ENCODE results near the gene ARSG. TPM values are rescaled to one million over a fixed set of nuclear protein-coding genes. Genes with fewer than 3 reads are reported as not detected.
A peak's percentile ranks its signal among the peaks of the same experiment; 100 is the strongest.

The ARSG gene
- total and polyA plus RNA-seq, 2 donors (not counting 3 experiments of a cell fraction or from before 2014, with no cell fraction given) = 3.9 to 7.0 TPM

GRCh38 chr17:68461122-68461539, 169.8 kb downstream of the ARSG start:
- CTCF ChIA-PET = interaction anchor here (1.2 to 8.0 kb wide), 6 partner anchors 20 to 518 kb away, joined by 3 to 35 read pairs (median 6); partner anchors contain the start of gene AMZ2
- Histone ChIP-seq H3K79me2 (ENCODE audit: control insufficient read depth, insufficient read depth, low read length) (no peaks in the 10 kb centered on the region), H3K9ac (replicated peaks; ENCODE audit: extremely low read depth, insufficient read depth, low read length) (no peak overlapping the region), H3K27me3 (ENCODE audit: control insufficient read depth in 2 of 2, insufficient read depth in 2 of 2, low read length in 2 of 2) (no peaks in the 10 kb centered on the region), H3K4me3 (replicated peaks in 1 of 3; ENCODE audit: insufficient read depth in 1 of 3, low read depth in 1 of 3, low read length in 3 of 3) (no peak overlapping the region), H3K9me3 (replicated peaks; ENCODE audit: control insufficient read depth, insufficient read depth, low read length) (no peaks in the 10 kb centered on the region), H4K20me1 (replicated peaks; ENCODE audit: control insufficient read depth, extremely low read depth, insufficient read depth, low read length) (no peaks in the 10 kb centered on the region), H3K36me3 (ENCODE audit: control insufficient read depth in 2 of 2, extremely low read depth in 1 of 2, insufficient read depth in 2 of 2, low read length in 2 of 2) (no peaks in the 10 kb centered on the region), H3K4me2 (ENCODE audit: insufficient read depth, low read length) (no peak overlapping the region), H3K27ac (ENCODE audit: insufficient read depth, low read depth, low read length) (no peak overlapping the region), H3K4me1 (ENCODE audit: control insufficient read depth, extremely low read depth, insufficient read depth, low read length) (peaks cover 16% of the 10 kb centered on the region), H2AFZ (ENCODE audit: low read depth, low read length) (peak overlapping the region; percentile 1), H3K9me1 (replicated peaks; ENCODE audit: control insufficient read depth, extremely low read depth, insufficient read depth, low read length) (no peaks in the 10 kb centered on the region)
- dilution Hi-C loops (cut with MboI; ENCODE audit: extremely low pct_ligation_motif_present, low sequenced_read_pairs) = no loop called here
- no TSS peak for BruUV-seq (replicated peaks)
- DNase-seq (ENCODE audit: low read depth, low spot score) = no peak
- intact Hi-C loops (cut with micrococcal nuclease) = loop anchor here (5.0 kb wide), 2 partner anchors 499 to 776 kb away; no protein-coding TSS in a partner anchor
- POLR2A ChIA-PET = no interaction called here
- FAIRE-seq = no peak
- TF ChIP-seq FOS (IDR thresholded peaks at IDR 0.05; ENCODE audit: borderline replicate concordance, insufficient read depth, low read length) = no peak
- TF ChIP-seq POLR2A (IDR thresholded peaks at IDR 0.05; ENCODE audit: low read depth, low read length) = no peak

- no peaks in the 10 kb centered on the region for H3K9me3 ChIP-seq (replicated peaks; ENCODE audit: control insufficient read depth, insufficient read depth, low read length)
- no peak for FAIRE-seq
- H3K9ac ChIP-seq (replicated peaks; ENCODE audit: extremely low read depth, insufficient read depth, low read length) = no peak overlapping the region
- H3K4me3 ChIP-seq (replicated peaks in 1 of 3; ENCODE audit: insufficient read depth in 1 of 3, low read depth in 1 of 3, low read length in 3 of 3) = no peak overlapping the region
- H3K79me2 ChIP-seq (ENCODE audit: control insufficient read depth, insufficient read depth, low read length) = no peaks in the 10 kb centered on the region
- BruUV-seq (replicated peaks) = no TSS peak
- ChIA-PET POLR2A (no interaction called here), CTCF (interaction anchor here (1.2 to 8.0 kb wide), 11 partner anchors 20 to 519 kb away, joined by 3 to 35 read pairs (median 5); partner anchors contain the start of gene AMZ2)
- dilution Hi-C loops (cut with MboI; ENCODE audit: extremely low pct_ligation_motif_present, low sequenced_read_pairs) = no loop called here
- no peaks in the 10 kb centered on the region for H3K36me3 ChIP-seq (ENCODE audit: control insufficient read depth in 2 of 2, extremely low read depth in 1 of 2, insufficient read depth in 2 of 2, low read length in 2 of 2)
- DNase-seq (ENCODE audit: low read depth, low spot score) = peak; percentile 35
- no peaks in the 10 kb centered on the region for H4K20me1 ChIP-seq (replicated peaks; ENCODE audit: control insufficient read depth, extremely low read depth, insufficient read depth, low read length)
- H3K4me2 ChIP-seq (ENCODE audit: insufficient read depth, low read length) = no peak overlapping the region
- H3K27me3 ChIP-seq (ENCODE audit: control insufficient read depth in 2 of 2, insufficient read depth in 2 of 2, low read length in 2 of 2) = no peaks in the 10 kb centered on the region
- no peak for TF ChIP-seq POLR2A (IDR thresholded peaks at IDR 0.05; ENCODE audit: low read depth, low read length)
- no peak for TF ChIP-seq CTCF (IDR thresholded peaks at IDR 0.05; ENCODE audit: extremely low read depth in 1 of 2, insufficient read depth in 1 of 2, low read depth in 1 of 2, low read length in 2 of 2)
- TF ChIP-seq EZH2 (IDR thresholded peaks at IDR 0.05; ENCODE audit: borderline replicate concordance, low read depth, low read length, severe bottlenecking) = no peak
- no peak for TF ChIP-seq MYC (IDR thresholded peaks at IDR 0.05; ENCODE audit: low read depth, low read length)
- no peak for TF ChIP-seq JUN (IDR thresholded peaks at IDR 0.05; ENCODE audit: borderline replicate concordance, insufficient read depth, insufficient read length, low read depth)
- no peaks in the 10 kb centered on the region for H3K9me1 ChIP-seq (replicated peaks; ENCODE audit: control insufficient read depth, extremely low read depth, insufficient read depth, low read length)
- H3K27ac ChIP-seq (ENCODE audit: insufficient read depth, low read depth, low read length) = no peak overlapping the region
- peak overlapping the region; percentile 1 for H2AFZ ChIP-seq (ENCODE audit: low read depth, low read length)
- H3K4me1 ChIP-seq (ENCODE audit: control insufficient read depth, extremely low read depth, insufficient read depth, low read length) = peaks cover 11% of the 10 kb centered on the region
- intact Hi-C loops (cut with micrococcal nuclease) = loop anchor here (5.0 kb wide), 2 partner anchors 499 to 776 kb away; no protein-coding TSS in a partner anchor
Observed at GRCh38 chr17:68461589-68461988, 170.3 kb downstream of the ARSG start.
